Mesenchymal stem cell (in vitro differentiated cells and primary cell): Measurements from ENCODE around the gene DST.

Experiments
- DNase-seq: peaks from one replicate; pipeline ENCODE4 v3.0.0-alpha.2; 2013
- H2AFZ ChIP-seq: one replicate; pipeline ENCODE4 v1.6.1; 2013; ENCODE audit warnings: low read depth, mild to moderate bottlenecking, control low read depth, inconsistent platforms, low read length, moderate library complexity
- H2AK5ac ChIP-seq: 2 replicates; pipeline ENCODE4 v1.6.1; 2013; ENCODE audit warnings: low read length, moderate library complexity, mild to moderate bottlenecking, inconsistent platforms; ENCODE audit not compliant: severe bottlenecking
- H2BK120ac ChIP-seq: one replicate; pipeline ENCODE4 v1.6.1; 2013; ENCODE audit warnings: low read depth, mild to moderate bottlenecking, inconsistent platforms, low read length, moderate library complexity
- H2BK12ac ChIP-seq, 2 experiments: one replicate each; pipeline ENCODE4 v1.6.1; 2013; ENCODE audit warnings: inconsistent platforms in 2 of 2, low read length in 2 of 2, mild to moderate bottlenecking in 2 of 2, moderate library complexity in 2 of 2, control low read depth in 1 of 2
- H2BK15ac ChIP-seq: one replicate; pipeline ENCODE4 v1.6.1; 2013; ENCODE audit warnings: mild to moderate bottlenecking, low read depth, inconsistent platforms; ENCODE audit not compliant: poor library complexity, severe bottlenecking
- H2BK5ac ChIP-seq: 2 replicates; pipeline ENCODE4 v1.6.1; 2013; ENCODE audit warnings: low read depth, mild to moderate bottlenecking, low read length, control low read depth, inconsistent platforms; ENCODE audit not compliant: poor library complexity, severe bottlenecking
- H3K14ac ChIP-seq, 2 experiments: one replicate each; pipeline ENCODE4 v1.6.1; 2013; ENCODE audit warnings: inconsistent platforms in 2 of 2, low read length in 2 of 2, control low read depth in 1 of 2, mild to moderate bottlenecking in 1 of 2, moderate library complexity in 1 of 2
- H3K18ac ChIP-seq, 2 experiments: one replicate each; pipeline ENCODE4 v1.6.1; 2013; ENCODE audit warnings: inconsistent platforms in 2 of 2, low read length in 2 of 2, control low read depth in 1 of 2, low read depth in 1 of 2, mild to moderate bottlenecking in 1 of 2
- H3K23ac ChIP-seq, 2 experiments: one replicate each; pipeline ENCODE4 v1.6.1; 2013; ENCODE audit warnings: inconsistent platforms in 2 of 2, low read length in 2 of 2, mild to moderate bottlenecking in 2 of 2, moderate library complexity in 2 of 2, control low read depth in 1 of 2
- H3K27ac ChIP-seq: 2 replicates; pipeline ENCODE4 v1.5.1; 2013; ENCODE audit warnings: mild to moderate bottlenecking, moderate library complexity, low read length, control low read depth, inconsistent platforms; ENCODE audit not compliant: poor library complexity, severe bottlenecking
- H3K27me3 ChIP-seq, 2 experiments: 2 replicates each; pipeline versions ENCODE4 v1.6.1 to v1.7.0; 2013; ENCODE audit warnings: low read length in 2 of 2, mild to moderate bottlenecking in 2 of 2, moderate library complexity in 2 of 2, control low read depth in 1 of 2, inconsistent platforms in 1 of 2; ENCODE audit not compliant: control insufficient read depth in 1 of 2, insufficient read depth in 1 of 2
- H3K36me3 ChIP-seq, 2 experiments: 2 replicates each; pipeline versions ENCODE4 v1.6.1 to v1.7.0; 2013; ENCODE audit warnings: low read length in 2 of 2, control low read depth in 1 of 2, inconsistent platforms in 1 of 2, low read depth in 1 of 2, mild to moderate bottlenecking in 1 of 2; ENCODE audit not compliant: insufficient read depth in 2 of 2, control insufficient read depth in 1 of 2
- H3K4ac ChIP-seq, 2 experiments: one replicate each; pipeline ENCODE4 v1.6.1; 2013; ENCODE audit warnings: inconsistent platforms in 2 of 2, low read length in 2 of 2, mild to moderate bottlenecking in 2 of 2, moderate library complexity in 2 of 2, control low read depth in 1 of 2, low read depth in 1 of 2
- H3K4me1 ChIP-seq: 2 replicates; pipeline ENCODE4 v1.6.1; 2013; ENCODE audit warnings: low read depth, low read length, control low read depth; ENCODE audit not compliant: control insufficient read depth, insufficient read depth
- H3K4me2 ChIP-seq: 2 replicates; pipeline ENCODE4 v1.6.1; 2013; ENCODE audit warnings: low read length, mild to moderate bottlenecking, inconsistent platforms; ENCODE audit not compliant: poor library complexity, severe bottlenecking
- H3K4me3 ChIP-seq, 2 experiments: 2 replicates each; pipeline versions ENCODE4 v1.5.1 to v1.7.0; 2013; ENCODE audit warnings: low read length in 2 of 2, mild to moderate bottlenecking in 2 of 2, control low read depth in 1 of 2, low read depth in 1 of 2; ENCODE audit not compliant: insufficient read depth in 1 of 2
- H3K79me1 ChIP-seq: replicated peaks from 2 replicates; pipeline ENCODE4 v1.6.1; 2013; ENCODE audit warnings: mild to moderate bottlenecking, control low read depth, low read length, inconsistent platforms; ENCODE audit not compliant: poor library complexity, severe bottlenecking
- H3K9ac ChIP-seq: 2 replicates; pipeline ENCODE4 v1.7.0; 2013; ENCODE audit warnings: mild to moderate bottlenecking, low read length, moderate library complexity
- H3K9me3 ChIP-seq: 2 replicates; pipeline ENCODE4 v1.7.0; 2013; ENCODE audit warnings: mild to moderate bottlenecking, low read length; ENCODE audit not compliant: control insufficient read depth
- H4K8ac ChIP-seq: one replicate; pipeline ENCODE4 v1.6.1; 2013; ENCODE audit warnings: inconsistent platforms, mild to moderate bottlenecking, low read length, moderate library complexity
- H4K91ac ChIP-seq: one replicate; pipeline ENCODE4 v1.6.1; 2013; ENCODE audit warnings: mild to moderate bottlenecking, low read length, inconsistent platforms
- WGBS: methylation state at CpG from one replicate; pipeline ENCODE4 v1.1.7; 2013; ENCODE audit warnings: mixed read lengths; 5-methylcytosine and 5-hydroxymethylcytosine counted together

DST gene

GRCh38 chr6:56689663-56690062, 47.0 kb upstream of the DST start:
- WGBS = 100% methylated on average over 1 of the region's 1 CpG
- H2AK5ac ChIP-seq = no peak overlapping the region

GRCh38 chr6:56689114-56689513, 46.4 kb upstream of the DST start:
- H2BK15ac ChIP-seq = no peak overlapping the region
- DNase-seq = no peak
- H3K9ac ChIP-seq = peak overlapping the region; percentile 66
- H3K4me3 ChIP-seq = peak overlapping the region in 1 of 2 experiments; percentile 12
- no peaks in the 10 kb centered on the region for H3K9me3 ChIP-seq
- no peak overlapping the region for H3K14ac ChIP-seq
- peak overlapping the region; percentile 19 for H3K4me2 ChIP-seq
- H4K91ac ChIP-seq = no peak overlapping the region
- no peak overlapping the region for H2BK12ac ChIP-seq
- H3K27me3 ChIP-seq = no peaks in the 10 kb centered on the region
- WGBS = 94% methylated on average over 2 of the region's 3 CpGs
- H3K18ac ChIP-seq = no peak overlapping the region
- H3K4ac ChIP-seq = no peak overlapping the region
- no peak overlapping the region for H3K27ac ChIP-seq
- no peak overlapping the region for H4K8ac ChIP-seq
- H3K23ac ChIP-seq = no peak overlapping the region
- H3K79me1 ChIP-seq = no peaks in the 10 kb centered on the region
- H2BK120ac ChIP-seq = no peak overlapping the region
- peaks cover 0 to 10% of the 10 kb centered on the region in 2 experiments for H3K36me3 ChIP-seq
- H2AFZ ChIP-seq = no peak overlapping the region
- H2AK5ac ChIP-seq = no peak overlapping the region
- no peak overlapping the region for H2BK5ac ChIP-seq
- H3K4me1 ChIP-seq = peaks cover 1% of the 10 kb centered on the region

More at GRCh38 chr6:56689663-56690062, 47.0 kb upstream of the DST start:
- H2BK120ac ChIP-seq = no peak overlapping the region
- H3K4me2 ChIP-seq = no peak overlapping the region
- H3K23ac ChIP-seq = no peak overlapping the region
- peaks cover 0 to 10% of the 10 kb centered on the region in 2 experiments for H3K36me3 ChIP-seq
- H2BK5ac ChIP-seq = no peak overlapping the region
- H3K9ac ChIP-seq = peak overlapping the region; percentile 69
- peak overlapping the region; percentile 93 for H3K27ac ChIP-seq
- no peak overlapping the region for H4K91ac ChIP-seq
- no peaks in the 10 kb centered on the region for H3K27me3 ChIP-seq
- H3K4me1 ChIP-seq = peaks cover 2% of the 10 kb centered on the region
- no peak overlapping the region for H2BK12ac ChIP-seq
- no peaks in the 10 kb centered on the region for H3K9me3 ChIP-seq
- no peak overlapping the region for H3K18ac ChIP-seq
- DNase-seq = no peak
- H2AFZ ChIP-seq = no peak overlapping the region
- H4K8ac ChIP-seq = no peak overlapping the region
- no peaks in the 10 kb centered on the region for H3K79me1 ChIP-seq
- no peak overlapping the region for H3K14ac ChIP-seq
- H3K4ac ChIP-seq = no peak overlapping the region
- peak overlapping the region in 1 of 2 experiments; percentile 62 for H3K4me3 ChIP-seq
- H2BK15ac ChIP-seq = no peak overlapping the region

- no peak for DNase-seq
- no peaks in the 10 kb centered on the region for H3K27me3 ChIP-seq
- no peak overlapping the region for H2BK12ac ChIP-seq
- H3K18ac ChIP-seq = no peak overlapping the region
- H3K27ac ChIP-seq = peak overlapping the region; percentile 22
- no peak overlapping the region for H2BK120ac ChIP-seq
- H3K4me2 ChIP-seq = no peak overlapping the region
- H2BK5ac ChIP-seq = no peak overlapping the region
- H4K91ac ChIP-seq = no peak overlapping the region
- no peak overlapping the region for H2BK15ac ChIP-seq
- peaks cover 0 to 10% of the 10 kb centered on the region in 2 experiments for H3K36me3 ChIP-seq
- H4K8ac ChIP-seq = no peak overlapping the region
- H2AFZ ChIP-seq = no peak overlapping the region
- H3K23ac ChIP-seq = no peak overlapping the region
- H3K79me1 ChIP-seq = no peaks in the 10 kb centered on the region
- 94% methylated on average over 1 of the region's 2 CpGs for WGBS
- H3K4me3 ChIP-seq = peak overlapping the region in 1 of 2 experiments; percentile 12
- H3K14ac ChIP-seq = no peak overlapping the region
- H3K4ac ChIP-seq = no peak overlapping the region
- peaks cover 1% of the 10 kb centered on the region for H3K4me1 ChIP-seq
- peak overlapping the region; percentile 66 for H3K9ac ChIP-seq
- no peak overlapping the region for H2AK5ac ChIP-seq
- H3K9me3 ChIP-seq = no peaks in the 10 kb centered on the region
Observed at GRCh38 chr6:56688521-56688920, 45.8 kb upstream of the DST start.

- Histone ChIP-seq H3K4me1 (peaks cover 1% of the 10 kb centered on the region), H3K27me3 (no peaks in the 10 kb centered on the region), H4K8ac (no peak overlapping the region), H3K4me3 (no peak overlapping the region), H3K18ac (no peak overlapping the region), H2BK120ac (no peak overlapping the region), H3K9ac (no peak overlapping the region), H3K4me2 (no peak overlapping the region), H2BK15ac (no peak overlapping the region), H3K27ac (no peak overlapping the region), H3K4ac (no peak overlapping the region), H3K14ac (no peak overlapping the region), H2AK5ac (no peak overlapping the region), H2BK5ac (no peak overlapping the region), H3K79me1 (no peaks in the 10 kb centered on the region), H2AFZ (no peak overlapping the region), H2BK12ac (no peak overlapping the region), H3K36me3 (peaks cover 0 to 11% of the 10 kb centered on the region in 2 experiments), H4K91ac (no peak overlapping the region), H3K9me3 (no peaks in the 10 kb centered on the region), H3K23ac (no peak overlapping the region)
- no CpG with 5 or more reads among the region's 1 CpG for WGBS
- DNase-seq = no peak
Observed at GRCh38 chr6:56687551-56687950, 44.9 kb upstream of the DST start.
